Measurements from ENCODE around the gene EDEM3. TPM values are rescaled to one million over a fixed set of nuclear protein-coding genes. Genes with fewer than 3 reads are reported as not detected.
"Not testable (repeated sequence)": the region's sequence is repeated elsewhere in the genome, so short reads cannot be mapped to it uniquely, and the experiment has no call there.

The EDEM3 gene
- total RNA-seq, 1 experiment from 2014 or later: 17.9 TPM

DNA sequence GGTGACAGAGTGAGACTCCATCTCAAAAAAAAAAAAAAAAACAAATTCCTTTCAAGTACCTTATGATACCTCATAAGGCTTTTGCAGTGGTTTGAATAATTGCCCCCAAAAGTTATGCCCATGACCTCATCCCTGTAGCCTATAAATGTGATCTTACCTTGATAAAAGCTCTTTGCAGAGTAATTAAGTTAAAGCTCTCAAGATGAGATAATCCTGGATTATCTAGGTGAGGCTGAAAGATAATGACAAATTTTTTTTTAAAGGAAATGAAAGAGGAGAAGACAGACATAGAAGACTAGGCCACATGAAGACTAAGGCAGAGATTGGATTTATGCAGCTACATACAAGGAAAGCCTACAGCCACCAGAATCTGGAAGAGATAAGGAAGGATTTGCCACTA lies 20.7 kb upstream of the EDEM3 start:
- Histone ChIP-seq H3K36me3 (no peaks in the 10 kb centered on the region), H3K27me3 (no peaks in the 10 kb centered on the region; the same call in 1 of the 2 replicates), H3K4me3 (no peak overlapping the region), H3K9me3 (no peaks in the 10 kb centered on the region; the same call in 1 of the 2 replicates)
- no peak for DNase-seq

DNA sequence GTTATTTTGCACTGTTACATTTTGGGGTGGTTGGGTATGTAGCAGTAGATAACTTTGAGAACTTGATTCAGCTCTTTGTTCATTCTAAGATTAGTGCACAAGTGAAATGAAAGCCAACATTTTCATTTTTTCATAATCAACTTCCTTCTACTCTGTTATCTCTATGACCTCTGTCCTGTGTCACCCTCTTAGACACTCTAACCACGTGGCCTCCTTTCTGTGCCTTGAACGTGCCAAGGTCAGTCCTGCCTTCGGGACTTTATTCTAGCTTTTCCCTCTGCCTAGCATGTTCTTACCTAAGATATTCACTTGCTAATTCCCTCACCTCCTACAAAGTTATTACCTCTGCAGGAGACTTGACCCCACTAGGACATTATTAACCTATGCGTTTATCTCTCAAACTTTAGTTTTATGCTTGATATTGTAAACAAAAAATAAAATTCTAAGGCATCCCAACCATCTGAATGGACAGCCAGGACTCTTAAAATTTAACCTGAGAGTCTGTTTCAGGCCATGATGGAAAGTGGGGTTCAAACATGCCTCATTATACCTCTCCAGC lies 19.2 kb upstream of the EDEM3 start:
- Histone ChIP-seq H3K4me3 (no peak overlapping the region), H3K27me3 (peaks cover 9% of the 10 kb centered on the region), H3K36me3 (no peaks in the 10 kb centered on the region), H3K9me3 (no peaks in the 10 kb centered on the region; the same call in 1 of the 2 replicates)
- DNase-seq: no peak

DNA sequence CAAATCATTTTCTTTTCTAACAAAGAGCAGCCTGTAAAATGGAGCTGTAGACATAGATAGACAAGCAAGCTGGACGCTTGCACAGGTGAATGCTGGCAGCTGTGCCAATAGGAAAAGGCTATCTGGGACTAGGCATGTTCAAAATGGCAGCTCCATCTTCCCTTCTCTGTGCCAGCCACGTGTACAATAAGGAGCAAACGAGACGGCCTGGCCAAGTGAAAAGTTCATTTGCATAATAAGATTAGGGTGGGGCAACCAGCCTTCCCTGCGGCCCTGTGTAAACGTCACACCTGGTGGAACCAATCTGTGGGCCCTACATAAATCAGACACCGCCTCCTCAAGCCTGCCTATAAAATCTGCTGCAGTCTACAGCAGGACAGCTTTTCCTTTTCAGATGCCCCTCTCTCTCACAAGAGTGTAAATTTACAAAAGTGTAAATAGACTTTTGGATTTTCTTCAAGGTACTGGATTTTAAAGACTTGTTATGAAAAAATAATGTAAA lies 16.6 kb upstream of the EDEM3 start:
- Histone ChIP-seq H3K36me3 (no peaks in the 10 kb centered on the region), H3K9me3 (no peaks in the 10 kb centered on the region), H3K27me3 (peaks cover 9% of the 10 kb centered on the region), H3K4me3 (no peak overlapping the region)
- no peak for DNase-seq

DNA sequence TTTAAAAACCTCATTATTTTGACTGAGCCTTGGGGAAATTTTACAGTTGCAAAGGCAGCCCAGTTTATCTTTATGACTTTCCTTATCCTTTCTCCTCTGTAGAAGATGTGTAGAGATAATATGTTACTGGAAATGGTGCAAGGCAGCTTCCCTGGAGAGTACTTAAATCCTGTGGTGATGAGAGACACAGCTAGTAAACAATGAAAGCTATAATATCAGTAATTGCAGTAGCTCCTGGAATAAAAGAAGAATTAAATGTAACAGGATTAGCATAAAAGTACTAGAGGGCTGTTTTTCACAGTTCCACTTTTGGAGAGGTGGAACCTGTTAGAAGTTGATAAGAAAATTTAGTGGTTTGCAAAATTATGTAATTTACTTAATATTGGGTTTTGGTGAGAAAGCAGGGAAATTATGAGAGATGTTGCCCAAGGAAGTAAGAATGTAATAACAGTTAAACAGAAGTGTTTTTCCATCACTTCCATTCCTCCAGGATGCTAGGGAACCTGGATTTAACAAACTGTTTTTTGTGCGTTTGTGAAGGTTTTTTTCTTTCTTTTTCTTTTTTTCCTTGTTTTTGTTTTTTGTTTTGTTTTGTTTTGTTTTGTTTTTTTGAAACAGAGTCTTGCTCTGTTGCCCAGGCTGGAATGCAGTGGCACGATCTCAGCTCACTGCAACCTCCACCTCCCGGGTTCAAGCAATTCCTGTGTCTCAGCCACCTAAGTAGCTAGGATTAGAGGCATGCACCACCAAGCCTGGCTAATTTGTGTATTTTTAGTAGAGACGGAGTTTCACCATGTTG lies 15.7 kb upstream of the EDEM3 start:
- Histone ChIP-seq H3K36me3 (no peaks in the 10 kb centered on the region), H3K27me3 (peaks cover 9% of the 10 kb centered on the region)

DNA sequence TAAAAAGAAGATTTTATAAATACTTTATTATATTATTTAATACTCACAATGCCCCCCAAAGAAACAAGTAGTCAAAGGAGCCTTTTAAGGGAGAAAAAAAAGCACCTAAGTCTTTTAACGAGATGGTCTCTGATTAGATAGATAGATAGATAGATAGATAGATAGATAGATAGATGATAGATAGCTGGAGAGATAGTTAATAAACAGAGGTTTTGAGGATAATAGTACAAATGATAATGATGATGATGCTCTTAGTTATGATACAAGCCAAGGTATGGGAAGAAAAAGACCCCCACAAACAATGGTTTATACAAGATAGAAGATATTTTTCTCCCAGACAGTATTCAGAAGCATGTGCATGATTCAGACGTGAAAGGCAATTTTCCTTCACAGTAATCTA lies 14.6 kb upstream of the EDEM3 start:
- DNase-seq: no peak
- no peak overlapping the region for H3K4me3 ChIP-seq
- H3K36me3 ChIP-seq: no peaks in the 10 kb centered on the region
- no peaks in the 10 kb centered on the region for H3K9me3 ChIP-seq
- peaks cover 9% of the 10 kb centered on the region for H3K27me3 ChIP-seq

More for the DNA sequence above, 15.7 kb upstream of the EDEM3 start:
- no peak overlapping the region for H3K4me3 ChIP-seq
- no peaks in the 10 kb centered on the region for H3K9me3 ChIP-seq
- DNase-seq: no peak

- Histone ChIP-seq H3K9me3 (no peaks in the 10 kb centered on the region), H3K4me3 (no peak overlapping the region), H3K36me3 (no peaks in the 10 kb centered on the region), H3K27me3 (peaks cover 9% of the 10 kb centered on the region)
- DNase-seq: no peak
Observed at GRCh38 chr1:184768467-184768866, 13.8 kb upstream of the EDEM3 start.

DNA sequence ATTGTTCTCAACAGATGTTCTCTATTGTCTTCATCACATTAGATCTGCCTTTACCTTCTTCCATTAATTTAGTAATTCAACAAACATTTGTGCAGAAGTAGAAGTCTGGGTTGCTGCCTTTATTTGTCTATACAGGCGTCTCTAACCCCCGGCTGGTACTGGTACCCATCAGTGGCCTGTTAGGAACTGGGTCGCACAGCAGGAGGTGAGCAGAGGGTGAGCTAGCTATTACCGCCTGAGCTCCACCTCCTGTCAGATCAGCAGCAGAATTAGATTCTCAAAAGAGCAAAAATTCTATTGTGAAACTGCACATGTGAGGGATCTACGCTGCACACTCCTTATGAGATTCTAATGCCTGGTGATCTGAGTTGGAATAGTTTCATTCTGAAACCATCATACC lies 12.9 kb upstream of the EDEM3 start:
- no peaks in the 10 kb centered on the region for H3K9me3 ChIP-seq
- DNase-seq: no peak
- H3K27me3 ChIP-seq: peaks cover 9% of the 10 kb centered on the region
- H3K36me3 ChIP-seq: no peaks in the 10 kb centered on the region
- H3K4me3 ChIP-seq: no peak overlapping the region

GRCh38 chr1:184764483-184764882 lies 9.8 kb upstream of the EDEM3 start:
- Histone ChIP-seq H3K4me3 (no peak overlapping the region), H3K9me3 (no peaks in the 10 kb centered on the region), H3K27me3 (peaks cover 2% of the 10 kb centered on the region; the same call in 1 of the 2 replicates), H3K36me3 (no peaks in the 10 kb centered on the region)
- DNase-seq: no peak

DNA sequence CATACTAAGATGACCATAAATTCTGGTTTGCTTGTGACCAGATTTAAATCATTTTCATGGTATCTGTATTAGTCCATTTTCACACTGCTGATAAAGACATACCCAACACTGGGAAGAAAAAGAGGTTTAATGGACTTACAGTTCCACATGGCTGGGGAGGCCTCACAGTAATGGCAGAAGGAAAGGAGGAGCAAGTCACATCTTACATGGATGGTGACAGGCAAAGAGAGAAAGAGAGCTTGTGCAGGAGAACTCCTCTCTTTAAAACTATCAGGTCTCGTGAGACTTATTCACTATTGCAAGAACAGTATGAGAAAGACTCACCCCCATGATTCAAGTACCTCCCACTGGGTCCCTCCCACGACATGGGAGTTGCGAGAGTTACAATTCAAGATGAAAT lies 8.9 kb upstream of the EDEM3 start:
- not testable (repeated sequence) for H3K9me3 ChIP-seq, H3K36me3 ChIP-seq, H3K4me3 ChIP-seq, H3K27me3 ChIP-seq, DNase-seq

- Histone ChIP-seq H3K9me3 (no peaks in the 10 kb centered on the region), H3K27me3 (no peaks in the 10 kb centered on the region), H3K4me3 (no peak overlapping the region), H3K36me3 (no peaks in the 10 kb centered on the region)
- no peak for DNase-seq
Observed at GRCh38 chr1:184761969-184762485, 7.4 kb upstream of the EDEM3 start.

- Histone ChIP-seq H3K27me3 (no peaks in the 10 kb centered on the region), H3K9me3 (no peaks in the 10 kb centered on the region), H3K36me3 (0 out of 2 replicates have a peak, but pooled peaks cover under 1% of the 10 kb centered on the region), H3K4me3 (no peak overlapping the region)
- DNase-seq: no peak
Observed at GRCh38 chr1:184759651-184760050, 5.0 kb upstream of the EDEM3 start.

GRCh38 chr1:184759112-184759511 lies 4.5 kb upstream of the EDEM3 start:
- H3K4me3 ChIP-seq: no peak overlapping the region
- DNase-seq: no peak
- 0 out of 2 replicates have a peak, but pooled peaks cover 4% of the 10 kb centered on the region for H3K36me3 ChIP-seq
- no peaks in the 10 kb centered on the region for H3K9me3 ChIP-seq
- H3K27me3 ChIP-seq: no peaks in the 10 kb centered on the region

- no peaks in the 10 kb centered on the region for H3K9me3 ChIP-seq
- no peak overlapping the region for H3K4me3 ChIP-seq
- DNase-seq: no peak
- H3K27me3 ChIP-seq: no peaks in the 10 kb centered on the region
- H3K36me3 ChIP-seq: 0 out of 2 replicates have a peak, but pooled peaks cover 4% of the 10 kb centered on the region
Observed at GRCh38 chr1:184757891-184758290, 3.2 kb upstream of the EDEM3 start.

DNA sequence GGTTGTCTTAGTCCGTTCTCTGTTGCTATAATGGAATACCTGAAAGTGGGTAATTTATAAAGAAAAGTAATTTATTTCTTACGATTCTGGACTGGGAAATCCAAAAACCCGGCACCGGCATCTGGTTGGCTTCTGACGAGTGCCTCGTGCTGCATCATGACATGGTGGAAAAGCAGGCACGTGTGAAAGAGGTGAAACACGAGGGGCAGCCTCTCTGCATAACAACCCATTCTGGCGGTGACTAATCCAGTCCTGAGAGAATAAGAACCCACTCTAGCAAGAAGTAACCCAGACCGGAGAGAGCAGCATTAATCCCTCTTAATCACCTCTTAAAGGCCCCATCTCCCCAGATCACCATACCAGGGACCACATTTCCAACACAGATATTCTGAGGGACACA lies 2.7 kb upstream of the EDEM3 start:
- no peak for DNase-seq

DNA sequence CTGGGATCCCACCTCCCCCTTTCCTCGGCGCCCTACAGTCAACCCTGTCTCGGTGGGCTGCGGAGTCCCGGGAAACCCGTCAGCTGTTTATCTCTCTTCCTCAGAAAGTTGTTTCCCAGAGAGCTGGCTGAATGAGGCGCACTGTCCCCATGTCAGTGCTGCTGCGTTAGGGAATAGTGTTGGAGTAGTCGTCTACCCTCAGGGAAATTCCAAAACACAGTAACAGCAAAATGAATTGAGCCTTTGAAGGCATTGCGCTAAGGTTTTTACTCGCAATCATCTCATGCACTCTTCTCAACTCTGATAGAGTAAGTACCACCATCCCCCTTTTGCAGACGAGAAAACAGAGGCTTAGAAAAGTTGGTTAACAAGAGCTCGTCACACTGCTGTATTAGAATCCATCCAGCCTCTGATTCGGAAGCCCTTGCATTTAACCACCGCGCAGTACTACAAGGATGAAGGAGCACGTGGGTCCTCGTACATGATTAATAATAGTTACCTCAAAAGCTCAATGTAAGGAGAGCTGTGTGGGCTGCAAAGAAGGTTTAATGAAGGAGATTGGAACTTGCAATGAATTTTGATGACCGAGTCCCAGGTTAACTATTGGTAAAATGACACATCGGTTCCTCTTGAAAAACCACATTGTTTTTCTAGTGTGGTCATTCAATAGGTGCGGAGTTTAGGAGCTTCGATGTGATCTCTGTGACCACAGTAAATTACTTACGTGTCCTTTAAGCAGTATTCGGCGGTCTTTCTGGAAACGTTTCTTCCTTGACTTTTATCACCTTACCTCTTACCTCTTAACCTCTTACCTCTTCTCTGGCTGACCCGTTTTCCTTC lies 788 bp upstream of the EDEM3 start:
- Histone ChIP-seq H3K36me3 (0 out of 2 replicates have a peak, but pooled peaks cover 6% of the 10 kb centered on the region), H3K27me3 (no peaks in the 10 kb centered on the region), H3K9me3 (no peaks in the 10 kb centered on the region), H3K4me3 (peak overlapping the region; percentile 96)
- DNase-seq: peak; percentile 10

More for the DNA sequence above, 2.7 kb upstream of the EDEM3 start:
- no peak overlapping the region for H3K4me3 ChIP-seq
- no peaks in the 10 kb centered on the region for H3K9me3 ChIP-seq
- 0 out of 2 replicates have a peak, but pooled peaks cover 6% of the 10 kb centered on the region for H3K36me3 ChIP-seq
- no peaks in the 10 kb centered on the region for H3K27me3 ChIP-seq

- H3K9me3 ChIP-seq: no peaks in the 10 kb centered on the region
- peaks cover 6% of the 10 kb centered on the region; the same call in 1 of the 2 replicates for H3K36me3 ChIP-seq
- H3K4me3 ChIP-seq: peak overlapping the region; percentile 96
- peak; percentile 39 for DNase-seq
- H3K27me3 ChIP-seq: no peaks in the 10 kb centered on the region
Observed at GRCh38 chr1:184753608-184754475, 816 bp downstream of the EDEM3 start.
